HG02588 (cell line): ENCODE results near the gene FILIP1L.

Experiments
- ATAC-seq: cut with Tn5 transposase; IDR thresholded peaks from one replicate; pipeline ENCODE4 v1.9.1; 2021; ENCODE audit warnings: mild to moderate bottlenecking, moderate library complexity; ENCODE audit not compliant: unreplicated experiment

FILIP1L gene

DNA sequence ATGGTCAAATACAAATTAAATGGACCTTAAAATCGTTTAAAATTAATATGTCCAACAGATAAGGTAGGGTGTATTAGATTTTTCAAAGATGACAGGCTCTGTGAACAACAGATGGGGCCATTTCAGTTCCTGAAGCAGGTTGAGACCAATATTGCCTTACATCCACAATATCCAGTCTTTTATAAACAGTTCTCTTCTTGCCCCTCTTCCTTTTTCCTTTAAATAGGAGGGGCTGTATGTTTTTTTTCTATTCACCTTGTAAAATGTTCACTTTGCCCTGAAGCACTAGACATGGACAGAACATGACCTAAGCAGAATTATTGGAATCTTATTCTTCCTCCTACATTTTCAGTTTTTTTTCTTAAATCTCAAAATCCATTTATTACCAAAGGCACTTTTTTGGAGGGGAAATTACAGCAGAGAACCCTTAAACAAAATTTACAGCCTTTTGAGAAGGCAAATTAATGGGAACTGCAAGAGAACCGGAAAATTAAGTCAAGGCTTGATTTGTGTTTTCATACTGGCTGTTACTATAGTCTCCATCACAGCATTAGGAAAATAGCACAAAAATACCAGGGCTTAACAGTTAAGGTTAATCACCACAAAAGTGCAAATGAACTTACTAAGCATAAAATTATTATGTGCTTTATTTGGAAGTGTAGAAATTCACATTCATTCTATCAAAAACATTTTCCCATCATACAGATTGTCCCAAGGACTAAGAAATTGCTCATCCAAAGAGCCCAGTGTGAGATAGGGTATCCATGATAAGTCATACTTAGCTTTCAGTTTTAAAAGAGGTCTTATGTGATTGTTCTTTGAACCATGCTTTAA, 240.8 kb downstream of the FILIP1L start:
- ATAC-seq, result no peak

- peak; percentile 51 for ATAC-seq
These were observed 241.4 kb downstream of the FILIP1L start for GRCh38 chr3:99872923-99873254.

GRCh38 chr3:99871231-99872045, 242.9 kb downstream of the FILIP1L start:
- no peak for ATAC-seq

DNA sequence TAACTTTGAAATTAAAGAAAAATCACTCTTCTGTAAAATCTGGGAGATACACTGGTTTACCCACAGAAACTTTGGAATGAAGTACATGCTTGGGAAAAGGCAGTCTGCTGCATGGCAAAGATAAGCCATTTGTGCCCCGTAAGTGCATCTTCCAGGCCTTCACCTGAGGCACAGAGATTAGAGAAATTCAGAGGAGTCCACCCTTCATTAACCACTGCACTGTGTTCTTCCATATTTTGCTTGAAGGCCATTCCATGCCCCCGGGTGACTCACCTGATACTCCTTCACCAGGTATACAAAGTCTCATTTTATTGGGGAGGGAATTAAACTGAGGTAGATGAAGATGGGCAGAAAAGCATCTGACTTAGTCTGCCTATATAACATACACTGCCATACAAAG, 243.6 kb downstream of the FILIP1L start:
- no peak for ATAC-seq

DNA sequence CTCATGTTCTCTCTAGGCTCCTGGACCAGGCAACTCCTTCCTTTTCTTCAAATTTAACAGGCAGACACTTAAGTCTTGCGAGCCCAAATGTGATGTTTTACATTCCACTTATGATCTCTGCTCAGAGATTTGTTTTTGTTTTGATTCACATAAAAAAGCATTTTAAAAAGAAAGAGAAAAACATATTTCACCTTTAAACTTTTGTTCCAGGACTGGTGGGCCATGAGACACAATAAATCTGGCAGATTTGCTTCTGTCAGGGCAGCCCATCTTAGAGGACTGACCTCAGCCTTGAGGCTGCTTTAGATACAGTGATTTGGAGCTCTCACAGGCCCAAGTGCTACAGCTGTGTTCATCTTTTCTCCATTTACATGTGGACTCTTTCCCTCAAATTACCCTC, 244.7 kb downstream of the FILIP1L start:
- ATAC-seq, result no peak

GRCh38 chr3:99868311-99868646, 246.0 kb downstream of the FILIP1L start:
- no peak for ATAC-seq

DNA sequence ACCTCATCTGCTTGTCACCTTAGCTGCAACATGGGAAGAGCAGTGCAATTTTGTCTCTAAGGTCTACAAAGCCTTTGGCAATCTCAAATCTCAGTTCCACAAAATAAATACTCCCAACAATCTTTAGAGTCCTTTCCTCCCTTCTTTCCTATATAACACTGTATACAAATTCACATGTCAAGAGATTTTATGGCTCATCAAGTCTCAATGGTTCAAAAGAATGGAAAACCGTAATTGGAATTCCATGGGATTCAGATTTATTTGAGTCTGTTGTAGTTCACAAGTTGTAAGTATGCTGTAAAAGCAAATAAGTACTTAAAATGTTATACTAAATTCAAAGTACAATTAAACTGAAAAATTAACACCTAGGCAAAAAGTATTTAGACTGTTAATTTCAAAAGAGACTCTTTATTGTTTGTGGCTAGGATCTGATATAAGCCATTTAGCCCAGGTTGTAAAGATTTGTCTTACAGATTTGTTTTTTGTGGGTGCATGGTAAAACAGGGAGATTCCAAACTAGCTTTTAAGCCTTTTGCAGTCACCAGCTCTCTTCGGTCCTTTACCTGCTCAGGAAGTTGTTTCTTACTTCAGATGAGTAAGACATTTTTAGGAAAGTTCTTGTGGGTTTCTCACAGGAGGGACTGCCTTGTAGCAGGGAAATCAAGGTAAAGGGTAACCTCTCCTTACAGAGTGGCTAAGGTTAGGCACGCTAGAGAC, 246.5 kb downstream of the FILIP1L start:
- no peak for ATAC-seq

DNA sequence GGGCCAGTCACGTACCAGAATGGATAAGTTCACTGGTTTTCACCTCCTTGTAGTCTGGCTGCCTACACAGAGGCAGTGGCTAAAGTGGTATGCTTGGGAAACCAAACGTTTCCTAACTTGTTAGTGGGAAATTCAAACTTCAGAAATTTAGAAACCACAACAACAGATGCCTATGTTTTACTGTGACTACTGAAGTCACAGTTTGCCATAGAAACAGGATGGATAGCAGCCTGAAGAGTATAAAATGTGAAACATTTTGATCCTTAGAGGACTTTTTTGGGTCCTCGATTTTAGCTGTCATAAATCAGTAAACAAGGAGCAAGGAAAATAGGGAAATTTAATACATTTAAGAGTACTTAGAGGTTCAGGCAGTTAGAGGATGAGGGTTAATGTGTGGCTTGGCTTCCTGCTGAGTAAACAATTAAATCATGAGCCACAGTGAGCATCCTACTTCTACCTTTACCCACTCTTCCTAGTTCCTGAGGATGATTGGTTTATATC, 248.0 kb downstream of the FILIP1L start:
- ATAC-seq, result no peak

DNA sequence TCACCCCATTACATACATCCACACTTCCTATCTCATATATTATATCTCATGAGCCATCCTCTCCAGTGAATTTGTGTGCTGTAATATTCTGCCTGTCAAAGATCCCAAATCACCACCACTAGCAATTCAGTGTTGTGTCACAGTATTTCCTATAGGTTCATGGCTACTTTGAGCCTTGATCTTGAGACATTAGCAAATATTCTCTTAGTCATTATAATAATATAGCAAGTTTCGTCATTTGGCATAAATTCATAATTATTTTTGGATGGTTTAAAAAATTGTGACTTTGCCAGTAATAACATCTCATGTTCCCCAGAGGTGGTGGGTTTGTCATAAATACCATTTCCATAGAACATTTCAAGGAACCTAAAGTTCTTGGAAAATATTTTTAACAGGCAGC, 249.0 kb downstream of the FILIP1L start:
- no peak for ATAC-seq

DNA sequence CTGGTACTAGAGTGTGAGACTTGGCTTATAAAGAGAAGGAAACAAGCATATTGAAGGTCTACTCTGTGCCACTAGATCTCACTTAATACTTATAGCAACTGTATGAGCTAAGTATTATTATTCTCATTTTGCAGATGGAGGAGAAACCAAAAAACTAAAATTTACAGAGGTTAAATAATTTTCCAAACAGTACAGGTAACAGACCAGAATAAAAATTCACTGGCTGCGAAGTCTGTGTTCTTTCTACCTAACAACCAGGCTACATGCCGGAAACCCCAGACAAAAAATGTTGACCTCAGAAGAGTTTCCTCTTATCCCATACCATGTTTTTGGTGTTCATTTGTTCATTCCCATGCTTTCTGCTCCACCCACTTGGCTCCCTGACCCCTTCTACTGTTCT, 250.0 kb downstream of the FILIP1L start:
- ATAC-seq, result no peak

- peak; percentile 63 for ATAC-seq
These were observed 250.7 kb downstream of the FILIP1L start for GRCh38 chr3:99863588-99863987.

DNA sequence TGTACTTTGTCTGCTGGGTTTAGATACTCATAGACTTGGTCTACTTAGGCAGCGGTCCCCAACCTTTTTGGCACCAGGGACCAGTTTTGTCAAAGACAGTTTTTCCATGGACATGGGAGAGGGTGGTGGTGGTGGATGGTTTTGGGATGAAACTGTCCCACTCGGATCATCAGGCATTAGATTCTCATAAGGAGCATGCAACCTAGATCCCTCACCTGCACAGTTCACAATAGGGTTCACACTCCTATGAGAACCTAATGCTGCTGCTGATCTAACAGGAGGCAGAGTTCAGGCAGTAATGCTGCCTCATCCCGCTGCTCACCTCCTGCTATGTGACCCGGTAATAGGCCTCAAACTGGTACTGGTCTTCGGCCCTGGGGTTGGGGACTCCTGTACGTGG, 251.3 kb downstream of the FILIP1L start:
- no peak for ATAC-seq

DNA sequence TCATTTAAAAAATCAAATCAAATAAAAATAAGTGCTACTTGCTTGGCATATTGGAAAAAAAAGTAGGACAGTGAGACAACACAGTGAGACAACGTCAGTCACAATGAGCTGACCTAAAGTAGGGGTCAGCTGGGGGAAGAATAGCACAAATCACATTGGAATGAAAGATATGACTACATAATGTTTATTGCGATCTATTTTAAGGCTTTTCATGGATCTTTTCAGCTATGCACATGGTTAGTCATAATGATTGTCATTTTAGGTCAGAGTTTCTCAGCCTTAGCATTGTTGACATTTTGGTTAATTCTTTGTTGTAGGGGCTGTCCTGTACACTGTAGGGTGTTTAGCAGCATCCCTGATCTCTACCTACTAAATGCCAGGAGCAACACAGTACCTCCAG, 252.1 kb downstream of the FILIP1L start:
- no peak for ATAC-seq

GRCh38 chr3:99861216-99861615, 253.1 kb downstream of the FILIP1L start:
- ATAC-seq, result no peak

GRCh38 chr3:99859825-99860224, 254.5 kb downstream of the FILIP1L start:
- no peak for ATAC-seq

DNA sequence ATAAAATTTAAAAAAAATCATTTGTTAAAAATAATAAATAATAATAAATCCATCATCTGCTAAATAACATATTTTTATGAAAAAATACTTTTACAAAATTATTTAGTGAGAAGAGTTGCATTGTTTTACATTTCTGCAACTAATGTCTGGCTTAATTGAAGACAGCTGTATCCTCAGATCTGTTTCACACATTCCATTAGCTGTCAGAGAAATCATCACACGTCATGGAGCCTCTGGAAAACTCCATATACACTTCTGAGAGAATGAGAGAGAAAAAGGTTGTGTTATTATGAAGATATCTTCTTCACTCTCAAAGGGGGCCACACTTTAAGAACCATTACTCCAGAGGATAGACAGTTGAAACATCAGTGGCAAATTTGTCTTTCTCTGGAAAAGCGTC, 255.8 kb downstream of the FILIP1L start:
- no peak for ATAC-seq

GRCh38 chr3:99857278-99857677, 257.0 kb downstream of the FILIP1L start:
- ATAC-seq, result no peak

GRCh38 chr3:99856437-99857220, 257.7 kb downstream of the FILIP1L start:
- no peak for ATAC-seq

DNA sequence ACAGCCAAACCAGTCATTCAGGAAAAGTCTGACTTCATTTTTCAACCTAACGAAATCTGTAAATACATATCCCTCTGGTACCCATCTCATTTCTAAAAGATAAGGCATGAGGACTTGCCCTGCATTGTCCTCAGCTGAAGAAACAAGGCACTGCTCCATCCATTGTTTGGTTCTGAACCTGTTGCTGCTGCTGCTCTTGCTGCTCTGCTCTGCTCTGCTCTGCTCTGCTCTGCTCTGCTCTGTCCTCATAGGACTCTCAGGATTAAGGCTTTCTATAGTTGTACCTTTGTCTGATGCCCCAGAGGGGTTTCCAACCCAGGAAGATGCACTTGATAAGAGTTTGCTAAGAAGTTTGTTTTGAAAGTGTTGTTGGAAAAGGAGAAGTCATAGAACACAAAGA, 258.4 kb downstream of the FILIP1L start:
- no peak for ATAC-seq

DNA sequence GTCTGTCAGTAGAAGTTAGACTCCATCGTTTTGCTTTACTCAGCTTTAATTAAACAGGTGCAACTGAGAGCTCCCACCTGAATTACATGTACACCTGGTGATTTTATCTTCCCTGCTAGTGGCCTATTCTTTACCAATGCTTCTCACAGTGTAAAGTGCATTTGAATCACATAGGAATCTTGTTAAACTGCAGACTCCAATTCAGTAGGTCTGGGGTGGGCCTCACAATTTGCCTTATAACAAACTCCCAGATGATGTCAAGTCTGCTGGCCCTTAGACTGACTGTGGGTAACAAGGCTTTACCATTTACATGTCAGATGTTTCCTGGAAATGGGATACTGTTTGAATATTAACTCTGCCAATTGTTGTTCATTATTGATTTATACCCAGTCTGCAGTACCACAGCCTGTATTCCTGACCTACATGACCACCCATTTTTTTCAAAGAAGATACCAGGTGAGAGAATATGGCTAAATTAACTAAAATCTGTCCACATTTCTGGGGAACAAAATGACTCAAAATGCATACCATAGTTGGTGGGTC, 259.5 kb downstream of the FILIP1L start:
- no peak for ATAC-seq

DNA sequence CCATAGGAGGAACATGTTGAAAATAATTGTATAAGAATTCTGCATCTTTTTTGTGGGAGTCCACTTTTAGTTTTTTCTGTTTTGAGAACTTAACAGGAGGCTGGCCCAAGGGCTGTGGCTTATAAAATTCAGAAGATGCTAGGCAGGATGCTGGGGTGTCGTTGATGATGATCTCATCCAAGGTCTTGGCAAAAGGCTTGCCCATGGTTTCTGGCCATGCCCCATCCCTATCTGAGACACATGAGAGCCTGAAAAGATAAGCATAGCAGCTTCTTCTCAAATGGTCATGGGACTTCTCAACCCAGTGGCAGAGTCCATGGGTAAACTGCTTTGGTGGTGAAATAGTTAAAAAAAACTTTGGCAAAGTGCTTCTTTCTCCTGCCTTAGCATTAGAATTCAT, 261.4 kb downstream of the FILIP1L start:
- ATAC-seq, result no peak
